IPS-18a (cell line): Measurements from ENCODE around the gene MCRIP2.
A peak's percentile ranks its signal among the peaks of the same experiment; 100 is the strongest.

Source experiments
- H3K27ac ChIP-seq: one replicate; pipeline ENCODE4 v1.5.1; 2013; ENCODE audit warnings: low read length
- H3K27me3 ChIP-seq: one replicate; pipeline ENCODE4 v1.6.1; 2013; ENCODE audit warnings: mild to moderate bottlenecking, low read length; ENCODE audit not compliant: control insufficient read depth, insufficient read depth
- H3K36me3 ChIP-seq: one replicate; pipeline ENCODE4 v1.6.1; 2013; ENCODE audit warnings: low read depth, low read length; ENCODE audit not compliant: control insufficient read depth
- H3K4me1 ChIP-seq: one replicate; pipeline ENCODE4 v1.6.1; 2013; ENCODE audit warnings: low read depth, low read length; ENCODE audit not compliant: control insufficient read depth
- H3K4me3 ChIP-seq: one replicate; pipeline ENCODE4 v1.5.1; 2013; ENCODE audit warnings: low read length
- H3K9ac ChIP-seq: one replicate; pipeline ENCODE4 v1.6.1; 2013; ENCODE audit warnings: mild to moderate bottlenecking, low read length, moderate library complexity
- H3K9me3 ChIP-seq: one replicate; pipeline ENCODE4 v1.6.1; 2013; ENCODE audit warnings: low read depth, low read length; ENCODE audit not compliant: control insufficient read depth

Gene MCRIP2

DNA sequence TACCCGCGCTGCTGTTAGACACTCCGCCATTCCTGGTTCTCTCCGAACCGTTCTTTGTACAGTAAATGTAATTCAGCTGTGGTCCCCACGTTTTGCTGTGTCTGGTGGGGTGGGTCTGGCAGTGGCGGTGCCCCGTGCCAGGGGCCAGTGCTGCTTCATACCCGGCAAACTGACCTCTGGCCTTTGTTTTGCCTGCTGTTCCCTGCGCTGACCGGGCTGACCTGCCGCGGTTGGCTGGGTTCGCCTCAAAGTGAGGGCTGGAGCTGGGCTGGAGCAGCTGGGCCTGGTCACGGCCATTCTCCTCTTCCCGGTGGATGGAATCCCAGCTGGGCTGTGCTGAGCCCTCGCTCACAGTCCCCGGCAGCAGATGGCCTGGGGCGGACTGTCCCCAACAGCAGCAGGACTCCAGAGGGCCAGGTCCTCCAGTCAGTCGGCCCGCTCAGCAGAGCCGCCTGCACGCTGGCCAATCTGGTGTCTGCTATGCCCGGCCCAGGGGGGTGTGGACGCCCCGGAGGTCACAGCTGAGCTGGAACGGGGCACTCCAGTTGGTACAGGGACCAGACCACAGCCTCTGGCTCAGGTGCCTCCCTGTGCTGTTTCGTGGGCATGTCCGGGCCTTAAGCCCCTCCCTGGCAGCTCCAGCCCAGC is 12.3 kb upstream of the MCRIP2 start:
- H3K36me3 ChIP-seq, result no peaks in the 10 kb centered on the region
- no peak overlapping the region for H3K27ac ChIP-seq
- H3K27me3 ChIP-seq, result no peaks in the 10 kb centered on the region
- H3K4me3 ChIP-seq, result no peak overlapping the region
- peak overlapping the region; percentile 24 for H3K9ac ChIP-seq
- no peaks in the 10 kb centered on the region for H3K9me3 ChIP-seq
- H3K4me1 ChIP-seq, result peaks cover 11% of the 10 kb centered on the region

DNA sequence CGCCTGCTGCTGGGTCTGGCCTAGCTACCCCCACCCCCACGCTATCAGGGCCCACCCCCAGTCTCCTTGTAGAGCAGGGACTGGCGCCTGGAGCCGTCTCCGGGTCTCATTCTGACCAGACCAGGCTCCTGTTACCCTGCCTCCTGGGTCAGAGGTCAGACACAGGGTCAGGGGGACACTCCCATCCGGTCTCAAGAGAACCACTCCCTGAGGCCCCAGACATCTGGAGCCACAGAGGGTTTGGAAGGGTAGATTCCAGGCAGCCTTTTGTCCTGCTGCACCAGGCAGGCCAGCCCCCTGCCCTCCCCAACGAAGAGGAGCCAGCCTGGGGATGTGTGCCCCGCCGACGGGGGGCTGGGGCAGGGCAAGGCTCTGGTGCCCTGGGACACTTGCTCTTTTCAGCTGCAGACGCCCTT is 11.8 kb upstream of the MCRIP2 start:
- Histone ChIP-seq H3K4me3 (no peak overlapping the region), H3K27ac (peak overlapping the region; percentile 41), H3K36me3 (no peaks in the 10 kb centered on the region), H3K27me3 (no peaks in the 10 kb centered on the region), H3K4me1 (peaks cover 11% of the 10 kb centered on the region), H3K9ac (peak overlapping the region; percentile 24), H3K9me3 (no peaks in the 10 kb centered on the region)

DNA sequence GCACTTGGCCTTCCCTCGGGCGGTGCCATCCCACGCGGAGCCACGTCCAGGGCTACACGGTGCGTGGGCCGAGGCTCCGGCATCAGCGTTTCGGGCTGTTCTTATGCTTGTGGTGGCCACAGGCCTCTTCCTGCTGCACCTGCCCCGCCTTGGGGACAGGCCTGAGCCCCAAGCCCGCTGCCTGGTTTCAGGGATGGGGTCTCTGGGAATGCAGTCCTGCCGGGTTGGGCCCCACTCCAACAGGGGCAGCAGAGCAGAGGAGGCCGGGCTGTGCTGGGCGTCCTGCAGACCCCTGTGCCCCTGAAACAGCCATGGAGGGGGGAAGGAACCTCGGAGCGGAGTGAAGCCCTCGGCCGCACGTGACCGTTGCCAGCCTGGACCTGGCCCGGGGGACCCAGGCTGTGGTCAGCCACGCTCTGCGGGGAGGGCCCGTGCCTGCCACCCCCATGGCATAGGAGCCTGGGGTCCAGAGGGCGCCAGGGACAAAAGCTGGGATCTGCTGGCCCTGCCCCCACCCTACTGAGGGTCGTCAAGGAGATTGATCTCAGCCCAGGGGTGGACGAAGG is 11.3 kb upstream of the MCRIP2 start:
- H3K27ac ChIP-seq, result peak overlapping the region; percentile 41
- no peaks in the 10 kb centered on the region for H3K36me3 ChIP-seq
- H3K9me3 ChIP-seq, result no peaks in the 10 kb centered on the region
- no peaks in the 10 kb centered on the region for H3K27me3 ChIP-seq
- H3K4me1 ChIP-seq, result peaks cover 11% of the 10 kb centered on the region
- H3K4me3 ChIP-seq, result peak overlapping the region; percentile 34
- peak overlapping the region; percentile 24 for H3K9ac ChIP-seq

DNA sequence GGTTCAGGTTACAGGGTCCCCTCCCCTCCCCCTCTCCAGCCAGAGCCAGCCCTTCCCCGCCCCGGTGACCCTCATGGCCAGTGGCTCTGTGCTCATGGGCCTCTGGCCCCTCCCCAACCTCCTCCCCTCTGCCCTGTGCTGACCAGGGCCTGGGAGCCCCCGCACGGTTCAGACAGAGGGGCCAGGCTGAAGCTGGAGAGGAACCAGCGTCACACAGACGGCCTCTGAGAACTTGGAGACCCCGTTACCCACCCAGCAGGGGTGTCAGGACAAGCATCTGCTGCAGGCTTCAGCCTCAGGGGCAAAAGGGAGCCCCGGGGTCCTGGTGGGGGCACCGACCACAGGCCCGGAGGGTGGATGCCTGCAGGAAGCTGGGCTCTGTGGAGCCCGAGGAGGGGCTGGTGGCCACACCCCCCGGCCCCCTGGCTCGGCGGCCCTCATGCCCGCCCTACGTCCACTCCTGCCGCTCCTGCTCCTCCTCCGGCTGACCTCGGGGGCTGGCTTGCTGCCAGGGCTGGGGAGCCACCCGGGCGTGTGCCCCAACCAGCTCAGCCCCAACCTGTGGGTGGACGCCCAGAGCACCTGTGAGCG is 10.7 kb upstream of the MCRIP2 start, which contains the start of gene WFIKKN1:
Gene WFIKKN1, plus strand, starts transcription at position 171 of the 591 bp plus-strand sequence. Its CDS starts 269 bp downstream, at position 440.
- Histone ChIP-seq H3K27ac (peak within 1 kb of the TSS; percentile 41), H3K4me3 (peak within 1 kb of the TSS; percentile 34), H3K27me3 (no peaks in the 10 kb centered on the region), H3K4me1 (peaks cover 11% of the 10 kb centered on the region), H3K9ac (peak within 1 kb of the TSS; percentile 24), H3K36me3 (no peaks in the 10 kb centered on the region), H3K9me3 (no peaks in the 10 kb centered on the region)

DNA sequence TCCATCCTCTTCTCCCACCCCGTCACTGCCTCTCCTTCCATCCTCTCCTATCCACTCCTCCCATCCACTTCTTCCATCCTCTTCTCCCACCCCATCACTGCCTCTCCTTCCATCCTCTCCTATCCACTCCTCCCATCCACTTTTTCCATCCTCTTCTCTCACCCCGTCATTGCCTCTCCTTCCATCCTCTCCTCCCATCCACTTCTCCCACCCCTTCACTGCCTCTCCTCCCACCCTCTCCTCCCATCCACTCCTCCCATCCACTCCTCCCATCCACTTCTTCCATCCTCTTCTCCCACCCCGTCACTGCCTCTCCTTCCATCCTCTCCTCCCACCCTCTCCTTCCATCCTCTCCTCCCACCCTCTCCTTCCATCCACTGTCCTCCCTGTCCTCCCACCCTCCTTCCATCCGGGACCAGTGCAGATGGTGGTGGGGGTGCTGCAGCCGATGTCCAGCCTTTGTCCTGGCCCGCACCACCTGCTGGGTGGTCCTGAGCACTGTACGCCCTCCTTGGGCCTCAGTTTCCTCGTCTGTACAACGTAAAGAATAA is 9.7 kb upstream of the MCRIP2 start:
- Histone ChIP-seq H3K27me3 (no peaks in the 10 kb centered on the region), H3K36me3 (no peaks in the 10 kb centered on the region), H3K9me3 (no peaks in the 10 kb centered on the region), H3K27ac (no peak overlapping the region), H3K4me3 (no peak overlapping the region), H3K4me1 (peaks cover 11% of the 10 kb centered on the region), H3K9ac (no peak overlapping the region)

DNA sequence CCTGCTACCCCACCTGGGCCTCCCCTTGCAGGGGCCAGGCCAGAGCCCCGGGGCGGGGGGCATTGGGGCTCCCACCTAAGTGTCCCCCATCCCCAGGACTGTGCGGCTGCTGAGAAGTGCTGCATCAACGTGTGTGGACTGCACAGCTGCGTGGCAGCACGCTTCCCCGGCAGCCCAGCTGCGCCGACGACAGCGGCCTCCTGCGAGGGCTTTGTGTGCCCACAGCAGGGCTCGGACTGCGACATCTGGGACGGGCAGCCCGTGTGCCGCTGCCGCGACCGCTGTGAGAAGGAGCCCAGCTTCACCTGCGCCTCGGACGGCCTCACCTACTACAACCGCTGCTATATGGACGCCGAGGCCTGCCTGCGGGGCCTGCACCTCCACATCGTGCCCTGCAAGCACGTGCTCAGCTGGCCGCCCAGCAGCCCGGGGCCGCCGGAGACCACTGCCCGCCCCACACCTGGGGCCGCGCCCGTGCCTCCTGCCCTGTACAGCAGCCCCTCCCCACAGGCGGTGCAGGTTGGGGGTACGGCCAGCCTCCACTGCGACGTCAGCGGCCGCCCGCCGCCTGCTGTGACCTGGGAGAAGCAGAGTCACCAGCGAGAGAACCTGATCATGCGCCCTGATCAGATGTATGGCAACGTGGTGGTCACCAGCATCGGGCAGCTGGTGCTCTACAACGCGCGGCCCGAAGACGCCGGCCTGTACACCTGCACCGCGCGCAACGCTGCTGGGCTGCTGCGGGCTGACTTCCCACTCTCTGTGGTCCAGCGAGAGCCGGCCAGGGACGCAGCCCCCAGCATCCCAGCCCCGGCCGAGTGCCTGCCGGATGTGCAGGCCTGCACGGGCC is 8.9 kb upstream of the MCRIP2 start:
- Histone ChIP-seq H3K4me3 (no peak overlapping the region), H3K9ac (no peak overlapping the region), H3K9me3 (no peaks in the 10 kb centered on the region), H3K36me3 (no peaks in the 10 kb centered on the region), H3K27ac (no peak overlapping the region), H3K4me1 (peaks cover 12% of the 10 kb centered on the region), H3K27me3 (no peaks in the 10 kb centered on the region)

DNA sequence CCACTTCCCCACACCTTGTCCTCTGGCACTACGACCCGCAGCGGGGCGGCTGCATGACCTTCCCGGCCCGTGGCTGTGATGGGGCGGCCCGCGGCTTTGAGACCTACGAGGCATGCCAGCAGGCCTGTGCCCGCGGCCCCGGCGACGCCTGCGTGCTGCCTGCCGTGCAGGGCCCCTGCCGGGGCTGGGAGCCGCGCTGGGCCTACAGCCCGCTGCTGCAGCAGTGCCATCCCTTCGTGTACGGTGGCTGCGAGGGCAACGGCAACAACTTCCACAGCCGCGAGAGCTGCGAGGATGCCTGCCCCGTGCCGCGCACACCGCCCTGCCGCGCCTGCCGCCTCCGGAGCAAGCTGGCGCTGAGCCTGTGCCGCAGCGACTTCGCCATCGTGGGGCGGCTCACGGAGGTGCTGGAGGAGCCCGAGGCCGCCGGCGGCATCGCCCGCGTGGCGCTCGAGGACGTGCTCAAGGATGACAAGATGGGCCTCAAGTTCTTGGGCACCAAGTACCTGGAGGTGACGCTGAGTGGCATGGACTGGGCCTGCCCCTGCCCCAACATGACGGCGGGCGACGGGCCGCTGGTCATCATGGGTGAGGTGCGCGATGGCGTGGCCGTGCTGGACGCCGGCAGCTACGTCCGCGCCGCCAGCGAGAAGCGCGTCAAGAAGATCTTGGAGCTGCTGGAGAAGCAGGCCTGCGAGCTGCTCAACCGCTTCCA is 8.1 kb upstream of the MCRIP2 start:
- no peaks in the 10 kb centered on the region for H3K9me3 ChIP-seq
- H3K4me1 ChIP-seq, result peaks cover 18% of the 10 kb centered on the region
- no peak overlapping the region for H3K27ac ChIP-seq
- no peaks in the 10 kb centered on the region for H3K36me3 ChIP-seq
- no peak overlapping the region for H3K4me3 ChIP-seq
- H3K9ac ChIP-seq, result no peak overlapping the region
- no peaks in the 10 kb centered on the region for H3K27me3 ChIP-seq

DNA sequence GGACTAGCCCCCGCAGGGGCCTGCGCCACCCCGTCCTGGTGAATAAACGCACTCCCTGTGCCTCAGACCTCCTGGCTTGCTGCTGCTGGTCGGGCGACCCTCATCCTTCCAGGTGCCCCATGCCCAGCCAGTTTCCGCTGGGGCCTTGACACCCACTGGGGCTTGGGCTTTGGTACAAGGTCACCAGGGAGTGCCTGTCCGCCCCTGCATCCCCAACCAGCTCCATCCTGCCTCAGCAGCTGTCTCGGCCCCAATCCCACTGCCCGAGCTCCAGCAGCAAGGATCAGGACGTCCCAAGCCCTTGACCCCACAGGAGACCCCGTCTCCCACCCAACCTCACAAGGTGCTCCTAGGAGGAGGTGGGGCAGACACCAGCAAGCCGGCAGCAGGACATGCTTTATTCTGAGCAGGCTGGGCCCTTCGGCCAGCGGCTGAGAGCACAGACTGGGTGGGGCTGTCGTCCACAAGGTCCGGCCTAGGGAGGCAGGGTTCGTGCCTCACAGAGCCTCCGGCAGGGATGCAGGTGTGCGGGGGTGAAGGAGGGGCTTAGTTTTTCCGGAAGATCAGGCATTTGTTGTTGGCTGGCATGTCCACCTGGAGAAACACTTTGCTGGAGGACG is 7.5 kb upstream of the MCRIP2 start:
- H3K4me1 ChIP-seq, result peaks cover 18% of the 10 kb centered on the region
- H3K9ac ChIP-seq, result no peak overlapping the region
- H3K9me3 ChIP-seq, result no peaks in the 10 kb centered on the region

DNA sequence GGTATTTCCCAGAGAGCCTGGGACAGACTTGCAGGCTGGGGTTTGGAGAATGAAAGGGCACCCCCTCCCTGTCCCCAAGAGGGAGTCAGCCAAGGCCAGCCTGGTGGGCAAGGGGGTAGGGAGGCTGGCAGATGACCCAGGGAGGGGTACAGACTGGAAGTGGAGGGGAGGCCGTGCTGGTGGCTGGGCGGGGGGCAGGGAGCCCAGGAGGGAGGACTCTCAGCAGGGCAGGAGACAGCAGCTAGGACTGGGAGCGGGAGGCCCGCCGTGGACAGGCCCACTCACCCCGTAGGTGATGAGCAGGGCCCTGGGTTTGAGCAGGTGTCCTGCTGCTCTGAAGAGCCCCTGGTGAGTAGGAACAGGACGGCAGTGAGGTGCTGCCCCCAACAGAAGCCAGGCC is 6.6 kb upstream of the MCRIP2 start:
- no peak overlapping the region for H3K9ac ChIP-seq

More for the DNA sequence above, 7.5 kb upstream of the MCRIP2 start:
- Histone ChIP-seq H3K4me3 (no peak overlapping the region), H3K36me3 (no peaks in the 10 kb centered on the region), H3K27me3 (no peaks in the 10 kb centered on the region), H3K27ac (no peak overlapping the region)

DNA sequence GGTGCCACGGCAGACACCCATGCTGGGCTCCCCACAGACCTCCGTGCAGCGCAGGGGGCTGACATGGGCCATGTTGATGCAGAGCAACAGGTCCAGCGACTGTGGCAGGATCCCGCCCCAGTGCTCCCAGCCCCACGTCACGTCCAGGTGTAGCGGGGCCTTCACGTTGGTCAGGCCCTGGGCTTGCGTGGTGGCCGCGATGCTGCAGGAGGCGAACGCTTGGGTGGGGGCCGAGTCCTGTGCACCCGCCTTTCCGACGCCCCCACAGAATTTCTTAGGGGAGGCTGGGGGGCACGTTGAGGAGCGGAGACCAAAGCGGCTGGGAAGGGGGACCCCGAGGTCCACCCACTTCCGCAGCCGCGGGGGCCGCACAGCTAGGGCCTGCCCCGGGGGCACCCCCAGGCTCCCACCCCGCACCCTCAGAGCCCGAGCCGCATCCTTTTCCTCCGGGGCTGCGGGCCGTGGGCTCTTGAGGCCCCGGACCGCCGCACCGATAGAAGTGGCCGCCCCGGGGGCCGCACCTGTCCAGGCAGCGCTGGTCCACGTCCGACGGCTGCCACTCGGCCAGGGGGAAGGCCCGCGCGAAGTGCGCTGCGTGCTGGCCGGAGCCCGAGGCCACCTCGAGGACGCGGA is 5.9 kb upstream of the MCRIP2 start:
- Histone ChIP-seq H3K4me1 (peaks cover 6% of the 10 kb centered on the region), H3K9me3 (no peaks in the 10 kb centered on the region), H3K9ac (peak overlapping the region; percentile 69), H3K4me3 (peak overlapping the region; percentile 95), H3K27me3 (no peaks in the 10 kb centered on the region), H3K27ac (no peak overlapping the region), H3K36me3 (no peaks in the 10 kb centered on the region)

More for the DNA sequence above, 6.6 kb upstream of the MCRIP2 start:
- Histone ChIP-seq H3K4me1 (peaks cover 12% of the 10 kb centered on the region), H3K27ac (no peak overlapping the region), H3K36me3 (no peaks in the 10 kb centered on the region), H3K9me3 (no peaks in the 10 kb centered on the region), H3K27me3 (no peaks in the 10 kb centered on the region), H3K4me3 (peak overlapping the region; percentile 95)
